GM21786 (cell line): ENCODE data around the gene GNG14.
"Not testable (repeated sequence)": the region's sequence is repeated elsewhere in the genome, so short reads cannot be mapped to it uniquely, and the experiment has no call there.

ENCODE experiments used
- ATAC-seq: cut with Tn5 transposase; IDR thresholded peaks from one replicate; pipeline ENCODE4 v1.9.1; 2021; ENCODE audit not compliant: unreplicated experiment

Gene GNG14

GRCh38 chr19:12687496-12688196, at the start of gene GNG14:
TSS of gene GNG14 (plus strand) at chr19:12687998. CDS start at chr19:12688049, 51 bp downstream.
- no peak for ATAC-seq

GRCh38 chr19:12638611-12639182, 49.1 kb upstream of the GNG14 start:
- ATAC-seq, result no peak

GRCh38 chr19:12639901-12640613, 47.7 kb upstream of the GNG14 start:
- no peak for ATAC-seq

- no peak for ATAC-seq
Observed at GRCh38 chr19:12641456-12641855, 46.3 kb upstream of the GNG14 start.

GRCh38 chr19:12642506-12642905, 45.3 kb upstream of the GNG14 start:
- no peak for ATAC-seq

GRCh38 chr19:12643716-12644115, 44.1 kb upstream of the GNG14 start:
- ATAC-seq, result not testable (repeated sequence)

GRCh38 chr19:12646551-12646950, 41.2 kb upstream of the GNG14 start:
- no peak for ATAC-seq

GRCh38 chr19:12647047-12647446, 40.8 kb upstream of the GNG14 start:
- no peak for ATAC-seq

GRCh38 chr19:12647490-12648071, 40.2 kb upstream of the GNG14 start:
- ATAC-seq, result no peak

- no peak for ATAC-seq
Observed at GRCh38 chr19:12648088-12648487, 39.7 kb upstream of the GNG14 start.

- ATAC-seq, result no peak
Observed at GRCh38 chr19:12649941-12650340, 37.9 kb upstream of the GNG14 start.

- ATAC-seq, result no peak
Observed at GRCh38 chr19:12652219-12652618, 35.6 kb upstream of the GNG14 start.

- no peak for ATAC-seq
Observed at GRCh38 chr19:12655546-12655945, 32.3 kb upstream of the GNG14 start.

- ATAC-seq, result no peak
Observed at GRCh38 chr19:12656899-12657571, 30.8 kb upstream of the GNG14 start.

- ATAC-seq, result no peak
Observed at GRCh38 chr19:12657966-12658365, 29.8 kb upstream of the GNG14 start.

- no peak for ATAC-seq
Observed at GRCh38 chr19:12660980-12661379, 26.8 kb upstream of the GNG14 start.

- no peak for ATAC-seq
Observed at GRCh38 chr19:12664406-12665280, 23.2 kb upstream of the GNG14 start.

- ATAC-seq, result no peak
Observed at GRCh38 chr19:12665281-12665573, 22.6 kb upstream of the GNG14 start.

- no peak for ATAC-seq
Observed at GRCh38 chr19:12665671-12666264, 22.0 kb upstream of the GNG14 start.
